PFSK-1 (cell line): ENCODE measurements around the gene COL4A2.

Source experiments
- FOXP2 ChIP-seq: optimal IDR thresholded peaks from 2 replicates; pipeline ENCODE3; 2011; ENCODE audit warnings: borderline replicate concordance, control low read depth, inconsistent platforms; ENCODE audit not compliant: insufficient read depth; ENCODE audit errors: extremely low read length, extremely low read depth
- POLR2AphosphoS5 ChIP-seq: IDR thresholded peaks from 2 replicates; pipeline ENCODE4 v1.6.1; 2012; ENCODE audit warnings: low read depth, mild to moderate bottlenecking, control low read depth, low read length, moderate library complexity
- REST ChIP-seq, 2 experiments: IDR thresholded peaks; 2 replicates each; pipeline versions ENCODE4 v1.6.1 to v1.8.0; 2011 to 2012; ENCODE audit warnings: low read depth in 2 of 2, low read length in 2 of 2, control low read depth in 1 of 2, inconsistent platforms in 1 of 2, mild to moderate bottlenecking in 1 of 2, moderate library complexity in 1 of 2; ENCODE audit not compliant: insufficient read depth in 1 of 2
- SIN3A ChIP-seq: IDR thresholded peaks from 2 replicates; pipeline ENCODE4 v1.6.1; 2012; ENCODE audit warnings: mild to moderate bottlenecking, low read length, moderate library complexity, borderline replicate concordance; ENCODE audit not compliant: insufficient read depth
- TAF1 ChIP-seq: IDR thresholded peaks from 2 replicates; pipeline ENCODE4 v1.6.1; 2012; ENCODE audit warnings: low read length, control low read depth, borderline replicate concordance; ENCODE audit not compliant: insufficient read depth

GRCh38 chr13:110305544-110305943, 1.5 kb upstream of the COL4A2 start:
- TF ChIP-seq POLR2AphosphoS5: no peak
- no peak for TF ChIP-seq REST (IDR thresholded peaks at IDR 0.05; ENCODE audit: insufficient read depth in 1 of 2, low read depth in 2 of 2, low read length in 2 of 2)
- TF ChIP-seq TAF1: no peak
- TF ChIP-seq SIN3A: no peak
- no peak for TF ChIP-seq FOXP2
